Lower leg skin (tissue), 4 donors: Measurements from ENCODE around the gene SLC35F6. TPM values are rescaled to one million over a fixed set of nuclear protein-coding genes. Genes with fewer than 3 reads are reported as not detected.
"Not testable (repeated sequence)": the region's sequence is repeated elsewhere in the genome, so short reads cannot be mapped to it uniquely, and the experiment has no call there.

Source experiments
- DNase-seq, 2 donors: peaks; one replicate each; pipeline ENCODE4 v3.0.0-alpha.2; 2019; ENCODE audit warnings: low spot score in 2 of 2
- H3K4me3 ChIP-seq: fragments of 200-600 bp; sonication (generic); 2 replicates; pipeline ENCODE4 v1.5.1; 2017; ENCODE audit warnings: mild to moderate bottlenecking, low read depth; ENCODE audit not compliant: poor library complexity, severe bottlenecking
- POLR2A ChIP-seq, 2 donors: fragments of 450-650 bp; IDR thresholded peaks; one replicate each; pipeline ENCODE4 v1.6.1; 2016 to 2017; ENCODE audit warnings: antibody characterized with exemption in 2 of 2, mild to moderate bottlenecking in 1 of 2, moderate library complexity in 1 of 2
- WGBS, 2 donors: methylation state at CpG; one replicate each; pipeline ENCODE4 v1.1.5; 2018; 5-methylcytosine and 5-hydroxymethylcytosine counted together
- intact Hi-C: fragments of 100-400 bp; cut with DNase I; formaldehyde crosslinking; loops from one replicate; pipeline ENCODE4 v1.15.0; 2023; ENCODE audit warnings: low total_unique reads
- total RNA-seq, 4 donors: library from RNA; depleted of rRNA; stranded (reverse); fragments of >200 nt; gene quantifications; one replicate each; pipeline ENCODE4 v1.1.0, GENCODE V29; 2016
- TF ChIP-seq, protein P1 (sequence below), 3 donors: fragments of 450-650 bp; IDR thresholded peaks; one replicate each; pipeline ENCODE4 v1.5.1; 2016; ENCODE audit warnings: antibody characterized with exemption in 3 of 3, mild to moderate bottlenecking in 3 of 3, moderate library complexity in 2 of 3

SLC35F6 gene
- total RNA-seq, 4 donors from 2014 or later = 51.0 to 96.7 (median 87.4) TPM

DNA sequence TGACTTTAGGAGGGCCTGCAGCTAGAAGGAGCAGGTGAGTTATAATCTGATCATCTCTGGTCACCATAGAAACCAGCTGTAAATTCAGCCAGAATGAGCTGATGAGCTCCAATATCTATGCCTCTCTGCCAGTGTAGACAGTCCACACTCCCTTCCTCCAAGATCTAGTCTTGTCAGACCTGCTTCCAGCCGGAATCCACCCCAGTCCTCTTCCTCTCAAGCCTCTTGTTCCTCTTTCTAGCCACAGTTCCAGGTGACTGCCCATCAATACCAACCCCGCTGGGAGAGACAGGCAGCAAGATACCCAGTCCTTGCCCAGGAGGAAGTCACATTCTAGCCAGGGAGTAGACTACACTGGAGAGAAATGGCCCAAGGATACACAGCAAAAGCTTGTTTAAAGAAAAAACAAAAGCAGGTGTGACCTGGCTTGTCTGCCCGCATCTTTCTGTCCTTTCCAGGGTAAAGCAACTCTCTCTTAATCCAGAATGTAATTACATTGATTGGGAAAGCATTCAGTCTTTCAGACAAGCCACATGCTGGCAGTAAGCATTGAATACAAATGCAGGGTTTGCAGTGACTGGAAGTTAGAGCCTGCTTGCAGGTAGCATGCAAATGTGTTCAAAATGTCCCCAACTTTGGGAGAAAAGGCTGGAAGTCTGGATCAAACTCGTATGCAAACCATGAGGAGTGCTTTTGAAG is 9.0 kb upstream of the SLC35F6 start:
- intact Hi-C loops = no loop called here
- TF ChIP-seq, protein P1, sequence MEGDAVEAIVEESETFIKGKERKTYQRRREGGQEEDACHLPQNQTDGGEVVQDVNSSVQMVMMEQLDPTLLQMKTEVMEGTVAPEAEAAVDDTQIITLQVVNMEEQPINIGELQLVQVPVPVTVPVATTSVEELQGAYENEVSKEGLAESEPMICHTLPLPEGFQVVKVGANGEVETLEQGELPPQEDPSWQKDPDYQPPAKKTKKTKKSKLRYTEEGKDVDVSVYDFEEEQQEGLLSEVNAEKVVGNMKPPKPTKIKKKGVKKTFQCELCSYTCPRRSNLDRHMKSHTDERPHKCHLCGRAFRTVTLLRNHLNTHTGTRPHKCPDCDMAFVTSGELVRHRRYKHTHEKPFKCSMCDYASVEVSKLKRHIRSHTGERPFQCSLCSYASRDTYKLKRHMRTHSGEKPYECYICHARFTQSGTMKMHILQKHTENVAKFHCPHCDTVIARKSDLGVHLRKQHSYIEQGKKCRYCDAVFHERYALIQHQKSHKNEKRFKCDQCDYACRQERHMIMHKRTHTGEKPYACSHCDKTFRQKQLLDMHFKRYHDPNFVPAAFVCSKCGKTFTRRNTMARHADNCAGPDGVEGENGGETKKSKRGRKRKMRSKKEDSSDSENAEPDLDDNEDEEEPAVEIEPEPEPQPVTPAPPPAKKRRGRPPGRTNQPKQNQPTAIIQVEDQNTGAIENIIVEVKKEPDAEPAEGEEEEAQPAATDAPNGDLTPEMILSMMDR (IDR thresholded peaks at IDR 0.05) = no peak
- no peak for TF ChIP-seq POLR2A (IDR thresholded peaks at IDR 0.05)
- no peak for DNase-seq
- WGBS, 2 donors = 70% methylated on average over 4 of the region's 4 CpGs
- H3K4me3 ChIP-seq = no peak overlapping the region

DNA sequence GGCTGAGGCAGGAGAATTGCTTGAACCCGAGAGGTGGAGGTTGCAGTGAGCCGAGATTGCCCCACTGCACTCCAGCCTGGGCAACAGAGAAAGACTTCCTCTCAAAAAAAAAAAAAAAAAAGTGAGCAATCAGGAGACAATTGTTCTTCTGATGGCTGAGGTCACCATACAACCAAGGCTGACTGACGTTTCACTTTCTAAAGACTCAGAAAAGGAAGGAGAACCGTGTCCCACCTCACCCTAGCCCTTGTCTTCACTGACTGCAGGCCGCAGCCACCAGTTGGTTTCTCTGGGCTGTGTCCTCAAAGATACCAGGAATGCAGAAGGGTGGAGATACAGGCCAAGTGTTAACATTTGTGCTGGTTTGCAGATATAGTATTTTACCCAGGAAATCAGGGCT is 7.7 kb upstream of the SLC35F6 start:
- TF ChIP-seq, protein P1 (IDR thresholded peaks at IDR 0.05) = no peak
- no peak for TF ChIP-seq POLR2A (IDR thresholded peaks at IDR 0.05)
- intact Hi-C loops = no loop called here
- WGBS, 2 donors = 77 to 82% methylated on average over 5 of the region's 5 CpGs
- H3K4me3 ChIP-seq = no peak overlapping the region
- DNase-seq = no peak

DNA sequence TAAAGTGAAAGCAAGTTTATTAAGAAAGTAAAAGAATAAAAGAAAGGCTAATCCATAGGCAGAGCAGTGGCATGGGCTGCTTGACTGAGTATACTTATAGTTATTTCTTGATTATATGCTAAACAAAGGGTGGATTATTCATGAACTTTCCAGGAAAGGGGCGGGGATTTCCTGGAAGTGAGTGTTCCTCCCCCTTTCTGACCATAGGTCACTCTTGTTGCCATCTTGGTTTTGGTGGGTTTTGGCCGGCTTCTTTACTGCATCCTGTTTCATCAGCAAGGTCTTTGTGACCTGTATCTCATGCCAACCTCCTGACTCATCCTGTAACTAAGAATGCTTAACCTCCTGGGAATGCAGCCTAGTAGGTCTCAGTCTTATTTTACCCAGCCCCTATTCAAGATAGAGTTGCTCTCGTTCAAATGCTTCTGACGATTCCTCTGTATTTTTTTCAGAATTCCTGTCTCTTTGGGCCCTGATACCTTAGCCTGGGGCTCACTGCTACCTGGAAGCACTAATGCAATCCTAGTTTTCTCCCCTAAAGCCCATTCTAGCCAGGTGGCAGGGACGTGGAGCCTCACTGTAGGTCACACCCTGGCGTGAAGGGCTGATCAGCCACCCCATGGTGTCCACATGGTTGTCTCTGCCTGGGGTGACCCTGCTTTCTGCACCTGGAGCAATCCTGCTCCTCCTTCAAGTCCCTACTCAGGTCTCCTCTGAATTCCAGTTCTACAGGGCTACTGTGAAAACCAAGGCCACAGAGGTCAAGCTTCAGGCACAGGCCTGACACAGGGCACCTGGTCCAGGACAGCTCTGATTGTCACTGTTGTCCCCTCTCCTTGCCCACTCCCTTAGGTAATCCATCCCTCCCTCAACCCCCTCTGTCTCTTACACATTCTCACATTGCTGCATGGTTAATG is 6.0 kb upstream of the SLC35F6 start:
- H3K4me3 ChIP-seq = no peak overlapping the region
- intact Hi-C loops = no loop called here
- 36 to 42% methylated on average over 6 of the region's 6 CpGs for WGBS, 2 donors
- TF ChIP-seq POLR2A (IDR thresholded peaks at IDR 0.05) = no peak
- TF ChIP-seq, protein P1 (IDR thresholded peaks at IDR 0.05) = no peak
- DNase-seq = no peak

DNA sequence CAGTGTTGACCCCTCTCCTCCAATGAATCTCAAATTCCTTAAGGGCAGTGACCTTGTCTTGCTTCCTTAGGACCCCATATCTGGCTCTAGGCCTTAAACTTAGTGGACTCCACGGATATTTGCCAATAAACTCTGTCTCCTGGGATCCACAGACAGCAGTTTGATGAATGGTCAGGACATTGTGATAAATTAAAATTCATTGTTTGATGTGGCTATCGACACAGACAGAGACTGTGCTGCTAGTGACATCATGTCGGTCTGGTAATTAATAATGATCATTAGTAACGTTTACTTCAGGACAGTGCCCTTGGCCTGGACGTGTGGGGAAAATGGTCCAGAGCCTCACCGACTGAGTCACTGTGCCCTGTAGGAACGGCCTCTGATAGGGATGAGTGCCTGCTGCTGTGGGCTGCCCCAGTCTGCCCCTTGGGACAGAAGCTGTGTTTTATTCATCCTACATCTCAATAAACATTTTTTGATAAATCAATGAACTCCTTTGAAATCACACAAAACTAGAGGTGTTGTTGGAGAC is 5.2 kb upstream of the SLC35F6 start:
- intact Hi-C loops = no loop called here
- no peak for DNase-seq
- no peak overlapping the region for H3K4me3 ChIP-seq
- WGBS, 2 donors = 72 to 79% methylated on average over 7 of the region's 7 CpGs
- TF ChIP-seq, protein P1 (IDR thresholded peaks at IDR 0.05) = no peak
- TF ChIP-seq POLR2A (IDR thresholded peaks at IDR 0.05) = no peak

DNA sequence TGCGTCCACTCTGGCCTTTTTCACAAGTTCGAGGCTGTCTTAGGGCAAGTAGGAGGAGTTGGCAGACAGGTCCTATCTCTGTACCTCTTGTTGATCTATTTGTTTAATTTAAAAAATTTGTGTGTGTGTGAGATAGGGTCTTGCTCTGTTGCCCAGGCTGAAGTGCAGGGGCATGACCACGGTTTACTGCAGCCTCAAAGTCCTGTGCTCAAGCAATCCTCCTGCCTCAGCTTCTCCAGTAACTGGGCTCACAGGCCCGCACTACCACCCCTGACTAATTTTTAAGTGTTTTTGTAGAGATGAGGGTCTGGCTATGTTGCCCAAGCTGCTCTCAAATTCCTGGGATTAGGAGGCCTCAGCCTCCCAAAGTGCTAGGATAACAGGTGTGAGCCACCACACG is 4.2 kb upstream of the SLC35F6 start:
- DNase-seq = no peak
- H3K4me3 ChIP-seq = no peak overlapping the region
- no peak for TF ChIP-seq POLR2A (IDR thresholded peaks at IDR 0.05)
- TF ChIP-seq, protein P1 (IDR thresholded peaks at IDR 0.05) = no peak
- intact Hi-C loops = no loop called here
- 96 to 98% methylated on average over 5 of the region's 5 CpGs for WGBS, 2 donors

DNA sequence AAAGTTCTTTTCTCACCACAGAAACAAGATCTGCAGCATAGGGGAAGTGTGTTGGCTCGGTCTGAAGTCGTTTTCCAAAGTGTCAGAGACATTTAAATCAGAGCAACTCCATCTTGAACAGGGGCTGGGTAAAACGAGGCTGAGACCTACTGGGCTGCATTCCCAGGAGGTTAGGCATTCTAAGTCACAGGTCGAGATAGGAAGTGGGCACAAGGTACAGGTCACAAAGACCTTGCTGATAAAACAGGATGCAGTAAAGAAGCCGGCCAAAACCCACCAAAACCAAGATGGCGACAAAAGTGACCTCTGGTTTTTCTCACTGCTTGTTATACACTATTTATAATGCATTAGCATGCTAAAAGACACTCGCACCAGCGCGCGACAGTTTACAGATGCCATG is 3.1 kb upstream of the SLC35F6 start:
- WGBS, 2 donors = 78 to 79% methylated on average over 10 of the region's 10 CpGs
- intact Hi-C loops, DNase-seq, H3K4me3 ChIP-seq: not testable (repeated sequence)
